Measurements from ENCODE around the gene GINS1. TPM values are rescaled to one million over a fixed set of nuclear protein-coding genes. Genes with fewer than 3 reads are reported as not detected.

The GINS1 gene
- total and polyA plus RNA-seq, 4 donors: 0.17 to 11.4 (median 0.48) TPM

DNA sequence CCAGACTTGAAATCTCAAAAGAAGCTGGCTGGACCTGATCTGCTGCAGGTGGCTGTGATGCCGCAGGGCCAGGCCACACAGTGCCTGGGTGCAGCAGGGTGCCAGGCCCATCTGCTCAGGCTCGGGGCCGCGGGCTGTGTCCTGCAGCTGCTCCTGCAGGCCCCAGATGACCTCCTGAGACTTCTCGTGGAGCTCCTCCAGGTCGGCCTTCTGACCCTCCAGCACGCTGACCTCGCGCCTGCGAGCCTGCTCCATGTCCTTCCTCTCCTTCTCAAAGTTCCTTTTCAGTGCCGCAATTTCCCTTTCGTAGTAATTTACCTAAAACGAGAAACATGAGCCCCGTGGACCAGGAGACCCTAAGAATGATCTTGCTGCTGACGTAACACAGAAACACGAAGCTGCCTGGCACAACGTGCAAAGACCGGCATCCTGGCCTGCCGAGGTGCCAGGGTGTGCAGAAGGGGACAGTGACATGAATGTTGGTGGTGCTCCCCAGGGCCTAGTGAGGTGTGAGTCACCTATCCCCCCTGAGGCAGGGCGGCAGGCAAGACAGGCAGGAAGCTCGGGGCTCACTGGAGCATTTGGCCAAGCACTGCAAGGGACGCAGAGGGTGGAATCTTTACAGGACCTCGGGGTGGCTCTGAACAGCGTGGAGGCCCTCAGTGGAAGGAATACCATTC is 71.6 kb downstream of the GINS1 start:
- Histone ChIP-seq H3K9me3 (ENCODE audit: control insufficient read depth in 4 of 4, low read length in 3 of 4) (no peaks in the 10 kb centered on the region), H3K9ac (ENCODE audit: low read depth in 1 of 2, low read length in 2 of 2) (no peak overlapping the region), H3K4me1 (ENCODE audit: control insufficient read depth in 4 of 4, insufficient read depth in 4 of 4, low read length in 3 of 4) (no peaks in the 10 kb centered on the region), H3K36me3 (ENCODE audit: control insufficient read depth in 4 of 4, insufficient read depth in 3 of 4, low read depth in 1 of 4, low read length in 3 of 4) (peaks cover 0 to 41% (median 15%) of the 10 kb centered on the region in 4 donors), H3K27ac (ENCODE audit: low read depth in 1 of 2, low read length in 2 of 2) (no peak overlapping the region), H3K4me3 (ENCODE audit: low read depth in 1 of 3, low read length in 3 of 3) (no peak overlapping the region), H3K27me3 (ENCODE audit: control insufficient read depth in 4 of 4, insufficient read depth in 4 of 4, low read length in 3 of 4) (no peaks in the 10 kb centered on the region)
- 95% methylated on average over 24 of the region's 24 CpGs for WGBS
- DNase-seq (ENCODE audit: low spot score): no peak
- TF ChIP-seq TAF1 (conservative IDR thresholded peaks at IDR 0.05) (no peak), FOXA1 (IDR thresholded peaks at IDR 0.05) (no peak), RAD21 (IDR thresholded peaks at IDR 0.05) (no peak), REST (IDR thresholded peaks at IDR 0.05) (no peak), GABPA (IDR thresholded peaks at IDR 0.05 in 1 of 2, conservative IDR thresholded peaks at IDR 0.05 in 1 of 2) (no peak), SP1 (IDR thresholded peaks at IDR 0.05) (no peak), RXRA (IDR thresholded peaks at IDR 0.05) (no peak), JUND (IDR thresholded peaks at IDR 0.05) (no peak), ZBTB33 (IDR thresholded peaks at IDR 0.05) (no peak), HNF4A (conservative IDR thresholded peaks at IDR 0.05) (no peak), HNF4G (IDR thresholded peaks at IDR 0.05) (no peak), YY1 (IDR thresholded peaks at IDR 0.05) (no peak)
- TF ChIP-seq, protein P1, sequence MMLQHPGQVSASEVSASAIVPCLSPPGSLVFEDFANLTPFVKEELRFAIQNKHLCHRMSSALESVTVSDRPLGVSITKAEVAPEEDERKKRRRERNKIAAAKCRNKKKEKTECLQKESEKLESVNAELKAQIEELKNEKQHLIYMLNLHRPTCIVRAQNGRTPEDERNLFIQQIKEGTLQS (IDR thresholded peaks at IDR 0.05): no peak
- TF ChIP-seq, protein P2, sequence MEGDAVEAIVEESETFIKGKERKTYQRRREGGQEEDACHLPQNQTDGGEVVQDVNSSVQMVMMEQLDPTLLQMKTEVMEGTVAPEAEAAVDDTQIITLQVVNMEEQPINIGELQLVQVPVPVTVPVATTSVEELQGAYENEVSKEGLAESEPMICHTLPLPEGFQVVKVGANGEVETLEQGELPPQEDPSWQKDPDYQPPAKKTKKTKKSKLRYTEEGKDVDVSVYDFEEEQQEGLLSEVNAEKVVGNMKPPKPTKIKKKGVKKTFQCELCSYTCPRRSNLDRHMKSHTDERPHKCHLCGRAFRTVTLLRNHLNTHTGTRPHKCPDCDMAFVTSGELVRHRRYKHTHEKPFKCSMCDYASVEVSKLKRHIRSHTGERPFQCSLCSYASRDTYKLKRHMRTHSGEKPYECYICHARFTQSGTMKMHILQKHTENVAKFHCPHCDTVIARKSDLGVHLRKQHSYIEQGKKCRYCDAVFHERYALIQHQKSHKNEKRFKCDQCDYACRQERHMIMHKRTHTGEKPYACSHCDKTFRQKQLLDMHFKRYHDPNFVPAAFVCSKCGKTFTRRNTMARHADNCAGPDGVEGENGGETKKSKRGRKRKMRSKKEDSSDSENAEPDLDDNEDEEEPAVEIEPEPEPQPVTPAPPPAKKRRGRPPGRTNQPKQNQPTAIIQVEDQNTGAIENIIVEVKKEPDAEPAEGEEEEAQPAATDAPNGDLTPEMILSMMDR (IDR thresholded peaks at IDR 0.05; ENCODE audit: low read depth, low read length, missing input control): no peak
- TF ChIP-seq, protein P3, sequence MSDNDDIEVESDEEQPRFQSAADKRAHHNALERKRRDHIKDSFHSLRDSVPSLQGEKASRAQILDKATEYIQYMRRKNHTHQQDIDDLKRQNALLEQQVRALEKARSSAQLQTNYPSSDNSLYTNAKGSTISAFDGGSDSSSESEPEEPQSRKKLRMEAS (IDR thresholded peaks at IDR 0.05): no peak
